CD4-positive, alpha-beta T cell treated with Interleukin-10 for 1 hour (primary cell): ENCODE measurements around the gene WWTR1.

Source experiments
- DNase-seq: peaks from one replicate; pipeline ENCODE4 v3.0.0-alpha.2; 2020

Gene WWTR1

DNA sequence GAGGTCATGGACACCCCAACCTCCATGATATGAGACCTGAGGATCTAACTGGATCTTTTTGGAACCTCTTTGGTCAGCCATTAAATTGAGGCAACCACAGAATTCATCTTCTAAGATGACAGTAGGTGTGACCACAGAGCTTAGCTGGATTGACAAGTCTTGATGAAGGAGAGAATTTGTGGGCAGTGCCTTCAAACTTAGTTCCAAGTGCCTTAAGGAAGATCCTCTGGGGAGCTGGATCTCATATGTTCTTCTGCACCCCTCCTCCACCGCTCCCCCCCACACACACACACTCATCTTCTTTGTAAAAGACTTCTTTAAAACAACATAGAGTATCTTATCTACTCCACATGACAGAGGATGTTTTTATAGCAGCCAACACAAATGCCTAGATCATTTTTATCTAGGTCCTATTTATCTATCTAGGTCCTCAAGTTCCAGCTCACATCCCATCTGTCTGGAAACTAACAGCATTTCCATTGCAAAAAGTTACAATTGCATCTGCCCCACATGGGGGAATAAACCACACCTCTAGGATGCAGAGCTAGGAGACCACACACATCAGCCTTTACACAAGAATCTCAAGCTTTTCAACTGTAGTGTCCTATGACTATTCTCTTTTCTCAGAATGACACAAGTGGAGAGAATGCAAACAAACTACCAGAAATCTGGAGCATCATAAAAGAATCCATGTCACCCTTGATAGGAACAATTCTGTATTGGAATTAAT is 37.4 kb downstream of the WWTR1 start:
- no peak for DNase-seq

DNA sequence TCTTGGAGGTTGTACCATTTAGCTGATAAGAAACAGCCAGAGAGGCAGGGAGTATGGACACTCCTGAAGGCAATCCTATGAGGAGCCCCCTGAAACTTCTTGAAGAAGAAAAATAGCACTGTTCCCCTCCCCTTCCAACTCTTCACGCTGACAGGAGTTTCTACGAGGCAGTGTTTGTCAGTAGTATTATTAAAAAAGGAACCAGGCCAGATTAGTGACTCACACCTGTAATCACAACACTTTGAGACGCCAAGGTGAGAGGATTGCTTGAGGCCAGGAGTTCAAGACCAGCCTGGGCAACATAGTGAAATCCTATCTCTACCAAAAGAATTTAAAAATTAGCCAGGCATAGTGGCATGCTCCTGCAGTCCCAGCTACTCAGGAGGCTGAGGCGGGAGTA is 38.7 kb downstream of the WWTR1 start:
- DNase-seq, result no peak

DNA sequence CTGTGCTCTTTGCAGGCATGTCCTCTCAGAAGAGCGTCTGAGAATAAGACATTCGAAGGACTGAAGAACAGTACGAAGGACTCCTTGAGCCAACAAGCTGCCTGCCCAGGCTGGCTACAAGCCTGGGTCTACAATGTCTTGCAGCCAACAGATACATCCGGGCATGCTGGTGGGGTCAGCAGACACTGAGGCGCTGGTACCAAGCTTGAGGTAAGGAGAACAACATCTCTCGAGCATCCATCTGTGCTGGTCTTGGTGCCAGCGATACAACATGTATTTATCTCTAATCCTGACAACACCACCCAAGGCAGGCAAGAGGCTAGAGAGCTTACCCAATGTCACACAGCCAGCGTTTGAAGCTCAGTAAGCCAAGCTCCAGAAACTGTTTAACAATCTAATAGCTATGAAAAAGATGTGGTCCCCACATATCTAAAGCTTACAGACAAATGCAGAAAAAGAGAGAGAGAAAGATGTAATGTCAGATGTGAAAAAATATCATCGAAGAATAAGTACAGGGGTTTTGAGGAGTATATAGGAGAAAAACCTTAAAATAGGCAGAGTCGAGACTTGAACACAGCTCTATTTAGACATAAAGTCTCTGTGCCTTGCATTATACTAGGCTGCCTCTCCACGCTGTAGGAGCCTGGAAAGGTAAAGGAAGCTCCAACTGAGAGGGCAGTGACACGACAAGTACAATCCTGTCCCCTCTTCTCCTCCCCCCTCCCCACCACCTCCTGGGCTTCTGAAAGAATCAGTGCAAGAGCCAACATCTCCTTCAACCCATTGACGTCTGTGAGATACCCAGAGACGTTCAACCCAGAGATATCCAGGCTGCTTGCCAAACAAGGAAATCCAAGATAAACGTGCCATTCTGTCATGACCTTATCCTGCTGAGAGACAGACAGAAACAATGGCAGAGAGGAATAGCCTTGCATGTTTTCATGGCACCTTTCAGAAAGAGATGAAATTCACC is 39.4 kb downstream of the WWTR1 start:
- no peak for DNase-seq

DNA sequence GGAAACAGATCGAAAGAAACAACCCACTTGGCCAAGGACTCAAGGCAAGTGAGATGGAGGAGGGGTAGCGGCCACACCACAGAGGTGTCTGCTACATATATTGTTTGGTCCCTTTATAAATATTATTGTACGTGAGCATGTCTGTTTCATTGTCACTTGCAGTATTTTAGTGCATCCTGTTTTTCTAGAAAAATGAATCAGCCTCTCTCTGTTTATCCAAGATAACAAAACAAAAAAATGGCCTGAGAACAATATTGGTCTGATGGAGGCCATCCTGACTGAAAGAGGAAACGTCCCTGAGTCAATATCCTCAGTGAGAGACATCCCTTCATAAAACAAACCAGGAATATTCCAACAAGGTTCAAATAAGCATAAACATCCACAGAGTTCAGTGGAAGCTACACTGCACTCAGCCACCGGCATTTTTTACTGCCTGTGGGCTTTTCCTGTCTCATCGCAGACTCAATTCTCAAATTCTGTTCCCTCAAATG is 42.0 kb downstream of the WWTR1 start:
- no peak for DNase-seq

GRCh38 chr3:149613988-149614387 is 43.8 kb downstream of the WWTR1 start:
- no peak for DNase-seq

DNA sequence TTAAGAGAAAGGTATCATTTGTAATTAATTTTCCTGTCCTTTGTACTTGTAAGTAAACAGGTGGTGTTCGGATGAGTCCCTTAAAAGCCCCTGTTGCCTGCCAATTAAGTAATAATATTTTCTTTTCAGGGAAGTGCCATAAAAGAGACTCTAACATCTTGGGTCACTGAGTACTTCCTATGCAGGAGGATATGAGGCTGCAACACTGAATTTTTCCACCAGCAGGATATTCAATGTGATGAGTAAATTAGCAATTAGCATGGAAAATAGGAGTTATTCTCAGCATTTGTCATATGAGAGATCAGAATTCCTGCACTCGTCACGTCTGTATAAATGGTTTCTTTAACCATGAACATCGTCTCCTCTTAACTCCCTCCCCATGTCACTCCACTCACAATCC is 45.4 kb downstream of the WWTR1 start:
- DNase-seq, result no peak

DNA sequence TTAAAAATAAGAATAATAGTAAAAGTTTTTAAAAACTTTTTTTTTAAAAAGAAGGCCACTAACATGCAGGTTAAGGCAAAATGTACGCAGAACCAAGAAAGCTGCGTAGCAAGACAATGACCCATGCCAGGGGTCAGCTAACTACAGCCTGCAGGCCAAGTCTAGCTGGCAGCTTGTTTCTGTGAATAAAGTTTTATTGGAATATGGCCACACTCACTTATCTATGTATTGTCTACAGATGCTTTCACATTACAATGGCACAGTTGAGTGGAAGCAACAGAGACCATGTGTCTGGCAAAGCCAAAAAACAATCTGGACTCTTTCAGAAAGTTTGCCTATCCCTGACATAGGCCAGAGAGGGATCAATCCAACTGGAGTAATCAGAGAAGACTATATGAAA is 46.7 kb downstream of the WWTR1 start:
- no peak for DNase-seq

- DNase-seq, result no peak
These were observed 47.3 kb downstream of the WWTR1 start for GRCh38 chr3:149610351-149611105.

GRCh38 chr3:149609595-149609994 is 48.2 kb downstream of the WWTR1 start:
- DNase-seq, result no peak

GRCh38 chr3:149608987-149609386 is 48.8 kb downstream of the WWTR1 start:
- no peak for DNase-seq

GRCh38 chr3:149605902-149606301 is 51.9 kb downstream of the WWTR1 start:
- no peak for DNase-seq

- DNase-seq, result no peak
These were observed 53.5 kb downstream of the WWTR1 start for GRCh38 chr3:149604125-149604875.

GRCh38 chr3:149603126-149604074 is 54.4 kb downstream of the WWTR1 start:
- no peak for DNase-seq

DNA sequence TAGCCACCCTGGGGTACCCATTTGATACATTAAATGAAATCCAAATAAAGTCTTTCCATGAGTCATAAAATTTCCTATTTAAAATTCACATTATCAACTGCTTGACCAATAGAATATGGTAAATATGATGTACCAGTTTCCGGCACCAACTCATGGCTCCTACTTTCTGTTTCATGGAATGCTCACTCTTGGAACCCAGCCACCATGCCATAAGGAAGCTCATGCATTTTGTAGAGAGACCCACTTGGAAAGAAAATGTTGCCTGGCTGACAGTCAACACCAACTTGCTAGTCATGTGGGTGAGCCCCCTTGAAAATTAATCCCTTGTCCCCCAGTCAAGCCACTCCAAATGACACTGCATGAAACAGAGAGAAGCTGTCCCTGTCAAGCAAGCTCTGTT is 57.2 kb downstream of the WWTR1 start:
- no peak for DNase-seq

DNA sequence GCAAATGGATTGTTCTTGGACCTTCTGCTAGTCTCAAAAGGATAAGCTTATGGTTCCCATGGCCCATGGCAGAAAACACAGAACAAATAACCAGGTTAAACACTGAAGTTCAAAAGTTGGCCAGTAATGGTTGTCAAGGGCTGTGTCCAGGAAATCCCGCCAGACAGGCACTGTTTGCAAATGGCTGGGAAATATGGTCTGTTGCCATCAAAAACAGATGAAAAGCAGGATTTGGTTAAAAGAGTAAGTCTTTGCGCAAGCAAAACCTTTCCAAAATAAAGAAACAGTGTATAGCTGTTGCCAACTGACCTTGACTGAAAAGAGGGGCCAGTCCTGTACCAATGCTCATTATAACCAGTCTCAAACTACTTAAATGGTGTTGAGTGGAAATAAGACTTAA is 58.6 kb downstream of the WWTR1 start:
- no peak for DNase-seq

DNA sequence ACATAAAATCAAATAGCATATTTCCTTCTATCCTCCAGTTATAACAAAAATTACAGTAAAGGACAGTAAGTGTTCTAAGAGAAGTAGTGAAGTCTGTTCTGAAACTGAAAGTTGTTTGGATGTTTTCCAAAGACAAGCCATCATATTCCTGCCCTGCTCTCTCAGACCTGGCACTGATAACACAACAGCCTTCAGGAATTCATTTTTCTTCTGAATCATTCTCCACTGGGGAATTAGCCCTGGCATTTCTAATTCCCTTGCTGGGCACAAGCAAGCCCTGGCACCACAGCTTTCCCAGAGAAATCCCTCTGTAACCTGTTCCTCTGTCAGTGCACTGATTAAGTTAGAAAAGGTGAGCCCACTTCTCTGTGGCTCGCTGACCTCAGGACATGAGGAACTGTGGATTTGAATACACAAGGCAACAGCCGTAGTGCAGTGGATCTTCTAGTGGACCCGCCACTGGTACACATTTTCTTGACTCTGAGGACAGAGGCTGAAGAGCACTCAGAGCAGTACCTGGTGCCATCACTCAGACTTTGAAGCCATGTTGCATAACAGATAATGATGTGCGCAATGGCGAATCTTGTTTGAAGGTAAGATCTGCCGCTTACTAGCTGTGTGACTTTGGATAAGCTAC is 61.6 kb downstream of the WWTR1 start:
- no peak for DNase-seq

- DNase-seq, result no peak
These were observed 64.2 kb downstream of the WWTR1 start for GRCh38 chr3:149593418-149594160.

- DNase-seq, result no peak
These were observed 65.0 kb downstream of the WWTR1 start for GRCh38 chr3:149592758-149593240.

- DNase-seq, result no peak
These were observed 67.0 kb downstream of the WWTR1 start for GRCh38 chr3:149590691-149591441.
